PC-9 (cell line): Measurements from ENCODE around the gene ZSWIM5. TPM values are rescaled to one million over a fixed set of nuclear protein-coding genes. Genes with fewer than 3 reads are reported as not detected.

Source experiments
- BruUV-seq: library from RNA; stranded (reverse); fragments of 400-500 nt; replicated peaks from 2 replicates; lab custom pipeline; 2021; lab: Mats Ljungman, UMichigan
- CTCF ChIA-PET: fragments of 300-600 bp; sonication (Branson Sonifier 250); formaldehyde crosslinking; loops from one replicate; lab custom pipeline; 2022; ENCODE audit warnings: antibody characterized with exemption; lab: Charles Lee
- POLR2A ChIA-PET: fragments of 300-600 bp; sonication (Branson Sonifier 250); formaldehyde crosslinking; loops from one replicate; lab custom pipeline; 2022; ENCODE audit warnings: antibody characterized with exemption; ENCODE audit not compliant: unreplicated experiment; lab: Charles Lee
- DNase-seq, 2 experiments: peaks; one replicate each; pipeline versions ENCODE4 v3.0.0 to v3.0.0-alpha.2; 2015 to 2022; ENCODE audit warnings: mixed read lengths in 1 of 2
- H2AFZ ChIP-seq: fragments of 200-600 bp; sonication (generic); 2 replicates; pipeline ENCODE4 v1.8.1; 2017; ENCODE audit warnings: antibody characterized with exemption
- H3F3A ChIP-seq: fragments of 200-600 bp; sonication (generic); 2 replicates; pipeline ENCODE4 v1.8.1; 2017; ENCODE audit warnings: antibody characterized with exemption, mild to moderate bottlenecking, low read depth; ENCODE audit not compliant: insufficient read depth
- H3K27ac ChIP-seq: fragments of 200-600 bp; sonication (generic); 2 replicates; pipeline ENCODE4 v1.6.1; 2016; ENCODE audit warnings: mixed run types
- H3K27me3 ChIP-seq: fragments of 200-600 bp; sonication (generic); 2 replicates; pipeline ENCODE4 v1.6.1; 2016; ENCODE audit warnings: low read depth, mixed run types; ENCODE audit not compliant: insufficient read depth
- H3K36me3 ChIP-seq: fragments of 200-600 bp; sonication (generic); 2 replicates; pipeline ENCODE4 v1.6.1; 2016; ENCODE audit warnings: low read depth, mixed run types
- H3K4me1 ChIP-seq: fragments of 200-600 bp; sonication (generic); replicated peaks from 2 replicates; pipeline ENCODE4 v1.6.1; 2016; ENCODE audit warnings: mixed run types; ENCODE audit not compliant: insufficient read depth
- H3K4me2 ChIP-seq: fragments of 200-600 bp; sonication (generic); 2 replicates; pipeline ENCODE4 v1.6.1; 2017; ENCODE audit warnings: mixed run types
- H3K4me3 ChIP-seq: fragments of 200-600 bp; sonication (generic); 2 replicates; pipeline ENCODE4 v1.6.1; 2016; ENCODE audit warnings: mixed run types
- H3K79me2 ChIP-seq: fragments of 200-600 bp; sonication (generic); 2 replicates; pipeline ENCODE4 v1.6.1; 2017; ENCODE audit warnings: low read depth, mixed run types
- H3K9me2 ChIP-seq: fragments of 200-600 bp; sonication (generic); 2 replicates; pipeline ENCODE4 v1.8.1; 2017; ENCODE audit warnings: mild to moderate bottlenecking; ENCODE audit not compliant: insufficient read depth
- H3K9me3 ChIP-seq: fragments of 200-600 bp; sonication (generic); 2 replicates; pipeline ENCODE4 v1.8.1; 2016; ENCODE audit warnings: low read depth; ENCODE audit not compliant: insufficient read depth
- H4K20me1 ChIP-seq: fragments of 200-600 bp; sonication (generic); 2 replicates; pipeline ENCODE4 v1.8.1; 2017; ENCODE audit not compliant: insufficient read depth
- EZH2 ChIP-seq: fragments of 200-600 bp; sonication (generic); IDR thresholded peaks from 2 replicates; pipeline ENCODE4 v1.8.0; 2017; ENCODE audit warnings: antibody characterized with exemption, low read depth
- intact Hi-C: fragments of 100-400 bp; cut with micrococcal nuclease; formaldehyde crosslinking; loops from one replicate; pipeline ENCODE4 v1.10.0; 2022; ENCODE audit not compliant: unreplicated experiment
- total RNA-seq: library from RNA; stranded (reverse); gene quantifications from 2 replicates; pipeline ENCODE4 v1.2.3, GENCODE V29; 2021
- TF ChIP-seq, protein P1 (sequence below): fragments of 200-600 bp; sonication (generic); conservative IDR thresholded peaks from 2 replicates; pipeline ENCODE4 v1.6.1; 2017; ENCODE audit warnings: mixed run types, antibody characterized with exemption, mild to moderate bottlenecking, moderate library complexity

The ZSWIM5 gene
- total RNA-seq, 1 experiment from 2014 or later = 0.50 TPM

DNA sequence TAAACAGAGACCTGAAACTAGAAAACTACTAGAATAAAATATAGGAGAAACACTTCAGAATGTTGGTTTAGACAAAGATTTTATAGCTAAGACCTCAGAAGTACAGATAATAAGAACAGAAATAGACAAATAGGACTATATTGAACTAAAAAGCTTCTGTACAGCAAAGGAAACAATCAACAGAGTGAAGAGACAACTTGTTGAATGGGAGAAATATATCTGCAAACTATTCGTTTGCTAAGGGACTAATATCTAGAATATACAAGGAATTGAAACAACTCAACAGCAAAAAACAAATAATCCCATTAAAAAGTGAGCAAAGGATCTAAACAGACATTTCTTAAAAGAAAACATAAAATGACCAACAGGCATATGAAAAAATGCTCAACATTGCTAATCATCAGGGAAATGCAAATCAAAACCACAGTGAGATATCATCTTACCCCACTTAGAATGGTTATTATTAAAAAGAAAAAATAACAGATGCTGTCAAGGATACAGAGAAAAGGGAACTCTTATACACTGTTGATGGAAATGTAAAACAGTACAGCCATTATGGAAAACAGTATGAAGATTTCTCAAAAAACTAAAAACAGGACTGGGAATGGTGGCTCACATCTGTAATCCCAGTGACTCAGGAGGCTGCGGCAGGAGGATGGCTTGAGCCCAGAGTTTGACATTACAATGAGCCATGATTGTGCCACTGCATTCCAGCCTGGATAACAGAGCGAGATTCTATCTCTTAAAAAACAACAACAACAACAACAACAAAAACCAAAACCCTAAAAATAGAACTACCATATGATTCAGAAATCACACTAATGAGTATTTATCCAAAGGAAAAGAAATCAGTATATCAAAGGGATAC lies 37.3 kb upstream of the ZSWIM5 start:
- intact Hi-C loops = no loop called here
- H2AFZ ChIP-seq = no peak overlapping the region

DNA sequence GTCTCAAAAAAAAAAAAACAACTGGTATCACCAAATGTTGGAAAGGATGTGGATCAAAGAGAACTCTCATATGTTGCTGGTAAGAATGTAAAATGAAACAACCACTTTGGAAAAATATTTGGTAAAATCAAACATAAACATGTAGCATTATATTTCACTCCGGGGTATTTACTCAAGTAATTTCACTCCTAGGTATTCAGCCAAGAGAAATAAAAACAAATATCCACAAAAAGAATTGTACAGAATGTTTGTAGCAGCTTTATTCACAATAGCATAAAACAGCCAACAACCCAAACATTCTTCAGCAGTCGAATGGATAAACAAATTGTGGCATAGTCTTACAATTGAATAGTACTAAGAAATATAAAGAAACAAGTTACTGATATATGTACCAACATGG lies 32.4 kb upstream of the ZSWIM5 start:
- no peak for DNase-seq
- intact Hi-C loops = no loop called here
- Histone ChIP-seq H3F3A (no peaks in the 10 kb centered on the region), H3K4me1 (no peaks in the 10 kb centered on the region), H3K27ac (no peak overlapping the region), H3K36me3 (no peaks in the 10 kb centered on the region), H4K20me1 (no peaks in the 10 kb centered on the region), H3K79me2 (no peaks in the 10 kb centered on the region), H3K4me2 (no peak overlapping the region), H2AFZ (no peak overlapping the region), H3K27me3 (no peaks in the 10 kb centered on the region), H3K9me3 (no peaks in the 10 kb centered on the region; the same call in 1 of the 2 replicates), H3K9me2 (0 out of 2 replicates have a peak, but pooled peaks cover 6% of the 10 kb centered on the region), H3K4me3 (no peak overlapping the region)
- ChIA-PET CTCF (no interaction called here), POLR2A (no interaction called here)
- no TSS peak for BruUV-seq
- no peak for TF ChIP-seq EZH2
- TF ChIP-seq, protein P1, sequence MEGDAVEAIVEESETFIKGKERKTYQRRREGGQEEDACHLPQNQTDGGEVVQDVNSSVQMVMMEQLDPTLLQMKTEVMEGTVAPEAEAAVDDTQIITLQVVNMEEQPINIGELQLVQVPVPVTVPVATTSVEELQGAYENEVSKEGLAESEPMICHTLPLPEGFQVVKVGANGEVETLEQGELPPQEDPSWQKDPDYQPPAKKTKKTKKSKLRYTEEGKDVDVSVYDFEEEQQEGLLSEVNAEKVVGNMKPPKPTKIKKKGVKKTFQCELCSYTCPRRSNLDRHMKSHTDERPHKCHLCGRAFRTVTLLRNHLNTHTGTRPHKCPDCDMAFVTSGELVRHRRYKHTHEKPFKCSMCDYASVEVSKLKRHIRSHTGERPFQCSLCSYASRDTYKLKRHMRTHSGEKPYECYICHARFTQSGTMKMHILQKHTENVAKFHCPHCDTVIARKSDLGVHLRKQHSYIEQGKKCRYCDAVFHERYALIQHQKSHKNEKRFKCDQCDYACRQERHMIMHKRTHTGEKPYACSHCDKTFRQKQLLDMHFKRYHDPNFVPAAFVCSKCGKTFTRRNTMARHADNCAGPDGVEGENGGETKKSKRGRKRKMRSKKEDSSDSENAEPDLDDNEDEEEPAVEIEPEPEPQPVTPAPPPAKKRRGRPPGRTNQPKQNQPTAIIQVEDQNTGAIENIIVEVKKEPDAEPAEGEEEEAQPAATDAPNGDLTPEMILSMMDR = no peak

More for the DNA sequence above, 37.3 kb upstream of the ZSWIM5 start:
- Histone ChIP-seq H3K27me3 (no peaks in the 10 kb centered on the region), H3K36me3 (no peaks in the 10 kb centered on the region), H4K20me1 (no peaks in the 10 kb centered on the region), H3K27ac (no peak overlapping the region), H3K9me3 (no peaks in the 10 kb centered on the region), H3K4me2 (no peak overlapping the region), H3F3A (peaks cover 14% of the 10 kb centered on the region; the same call in 1 of the 2 replicates), H3K9me2 (0 out of 2 replicates have a peak, but pooled peaks cover 6% of the 10 kb centered on the region), H3K4me3 (no peak overlapping the region), H3K79me2 (no peaks in the 10 kb centered on the region), H3K4me1 (peaks cover 12% of the 10 kb centered on the region; the same call in 1 of the 2 replicates)
- ChIA-PET CTCF (no interaction called here), POLR2A (no interaction called here)
- BruUV-seq = no TSS peak
- TF ChIP-seq, protein P1 = no peak
- TF ChIP-seq EZH2 = no peak
- no peak for DNase-seq

DNA sequence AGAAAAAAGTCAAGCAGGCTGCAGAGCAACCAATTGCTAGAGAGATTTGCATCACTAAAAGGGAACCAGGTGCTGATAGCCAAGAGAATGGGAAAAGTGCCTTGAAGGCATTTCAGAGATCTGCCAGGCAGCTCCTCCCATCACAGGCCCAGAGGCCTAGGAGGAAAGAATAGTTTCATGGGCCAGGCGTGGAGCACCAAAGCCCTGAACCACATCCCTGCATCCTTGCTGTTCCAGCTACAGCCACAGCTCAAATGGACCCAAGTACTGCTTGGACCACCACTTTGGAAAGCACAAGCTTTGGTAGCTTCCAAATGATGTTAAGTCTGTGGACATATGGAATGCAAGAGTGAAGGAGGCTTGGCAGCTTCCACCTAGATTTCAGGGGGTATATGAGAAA lies 29.7 kb upstream of the ZSWIM5 start:
- no peak overlapping the region for H2AFZ ChIP-seq
- DNase-seq = no peak
- no TSS peak for BruUV-seq
- CTCF ChIA-PET = no interaction called here
- H3K9me3 ChIP-seq = no peaks in the 10 kb centered on the region; the same call in 1 of the 2 replicates
- no peaks in the 10 kb centered on the region; the same call in 1 of the 2 replicates for H4K20me1 ChIP-seq
- no peaks in the 10 kb centered on the region for H3K27me3 ChIP-seq
- H3F3A ChIP-seq = no peaks in the 10 kb centered on the region
- no peaks in the 10 kb centered on the region for H3K79me2 ChIP-seq
- no peak overlapping the region for H3K4me3 ChIP-seq
- H3K9me2 ChIP-seq = no peaks in the 10 kb centered on the region
- no peaks in the 10 kb centered on the region for H3K4me1 ChIP-seq
- intact Hi-C loops = no loop called here
- H3K4me2 ChIP-seq = no peak overlapping the region
- no peak for TF ChIP-seq EZH2
- TF ChIP-seq, protein P1 = no peak
- POLR2A ChIA-PET = no interaction called here
- H3K27ac ChIP-seq = no peak overlapping the region
- H3K36me3 ChIP-seq = no peaks in the 10 kb centered on the region
